Stimulated activated naive CD4-positive, alpha-beta T cell (primary cell): ENCODE results near the gene RAP1GAP.

ENCODE experiments used
- DNase-seq, 6 experiments: peaks; one replicate each; lab custom pipeline; 2025; lab: John Stamatoyannopoulos, UW

The RAP1GAP gene

DNA sequence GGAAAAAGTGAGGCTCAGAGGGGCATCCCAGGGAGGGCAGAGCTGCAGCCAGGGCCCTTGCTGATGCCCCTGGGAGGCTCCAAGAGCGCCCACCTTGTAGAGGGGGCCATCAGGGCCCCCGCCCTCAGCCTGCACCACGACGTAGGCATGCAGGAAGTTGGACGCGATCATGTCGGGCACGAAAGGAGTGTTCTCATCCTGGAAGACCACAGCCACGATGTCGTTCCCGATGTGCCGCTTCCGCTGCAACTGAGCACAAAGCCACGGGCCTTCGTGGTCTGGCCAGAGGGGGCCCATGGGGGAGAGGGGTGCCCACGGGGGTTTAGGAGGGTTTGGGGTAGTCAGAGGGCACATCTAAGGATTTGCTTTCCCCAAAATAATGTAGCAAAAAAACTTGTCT, 59.1 kb downstream of the RAP1GAP start:
- no peak for DNase-seq

DNA sequence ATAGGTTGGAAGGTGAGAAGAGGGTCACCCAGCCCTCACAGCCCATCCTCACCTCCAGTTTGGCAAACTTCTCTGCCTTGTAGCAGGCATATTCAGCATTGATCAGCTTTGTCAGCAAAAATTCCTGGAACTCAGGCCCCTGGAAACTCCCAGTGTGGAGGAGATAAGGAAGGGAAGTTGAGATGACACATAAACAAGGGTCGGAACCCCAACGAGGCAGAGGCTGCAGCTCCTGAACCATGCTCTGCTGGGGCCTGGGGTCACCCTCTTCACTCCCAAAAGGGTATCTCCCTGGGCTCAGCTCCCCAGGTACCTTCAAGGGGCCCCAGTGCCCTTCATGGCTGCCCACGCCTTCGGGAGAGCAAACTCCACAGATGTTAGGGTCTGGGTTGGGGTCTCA, 60.4 kb downstream of the RAP1GAP start:
- no peak for DNase-seq

DNA sequence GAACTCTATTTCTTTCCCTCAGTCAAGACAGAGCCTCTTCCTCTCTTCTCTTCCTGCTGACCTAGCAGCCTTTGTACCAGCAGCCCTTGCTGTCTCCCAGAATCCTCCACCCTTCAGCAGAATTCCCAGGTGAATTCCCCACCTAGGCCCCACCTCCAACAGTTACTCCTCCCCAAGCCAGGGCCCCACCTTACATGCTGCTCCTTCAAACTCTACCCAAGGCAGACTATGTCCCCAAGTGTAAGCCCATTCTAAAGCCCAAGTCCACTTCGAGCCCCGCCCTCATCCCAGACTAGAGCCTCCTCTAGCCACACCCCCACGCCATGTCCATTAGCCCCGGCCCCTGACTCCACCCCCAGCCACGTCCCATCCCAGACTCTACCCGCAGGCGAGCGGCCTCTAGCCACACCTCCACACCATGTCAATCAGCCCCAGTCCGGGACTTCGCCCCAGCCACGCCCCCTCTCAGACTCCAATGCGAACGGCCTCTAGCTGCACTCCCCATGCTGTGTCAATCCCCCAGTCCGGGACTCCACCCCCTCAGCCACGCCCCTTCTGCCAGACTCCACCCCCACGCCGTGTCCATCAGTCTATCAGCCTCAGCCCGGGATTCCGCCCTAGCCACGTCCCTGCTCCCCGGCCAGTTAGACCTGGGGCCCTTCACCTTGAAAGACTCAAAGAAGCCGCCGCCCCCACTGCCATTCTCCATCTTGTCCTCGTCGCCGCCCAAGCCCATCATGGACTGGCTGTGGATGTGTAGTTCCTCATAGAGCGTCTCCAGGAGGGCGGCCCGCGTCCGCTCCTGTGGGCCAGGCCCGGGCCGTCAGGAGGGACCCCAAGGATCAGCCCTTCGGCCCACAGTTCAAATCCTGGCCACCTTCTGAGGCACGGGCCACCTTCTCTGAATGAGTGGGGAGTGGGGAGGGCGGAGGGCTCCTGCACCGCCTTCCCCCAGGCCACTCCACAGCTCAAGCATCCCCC, 61.3 kb downstream of the RAP1GAP start:
- peak in 1 of 6 experiments; percentile 3 for DNase-seq

DNA sequence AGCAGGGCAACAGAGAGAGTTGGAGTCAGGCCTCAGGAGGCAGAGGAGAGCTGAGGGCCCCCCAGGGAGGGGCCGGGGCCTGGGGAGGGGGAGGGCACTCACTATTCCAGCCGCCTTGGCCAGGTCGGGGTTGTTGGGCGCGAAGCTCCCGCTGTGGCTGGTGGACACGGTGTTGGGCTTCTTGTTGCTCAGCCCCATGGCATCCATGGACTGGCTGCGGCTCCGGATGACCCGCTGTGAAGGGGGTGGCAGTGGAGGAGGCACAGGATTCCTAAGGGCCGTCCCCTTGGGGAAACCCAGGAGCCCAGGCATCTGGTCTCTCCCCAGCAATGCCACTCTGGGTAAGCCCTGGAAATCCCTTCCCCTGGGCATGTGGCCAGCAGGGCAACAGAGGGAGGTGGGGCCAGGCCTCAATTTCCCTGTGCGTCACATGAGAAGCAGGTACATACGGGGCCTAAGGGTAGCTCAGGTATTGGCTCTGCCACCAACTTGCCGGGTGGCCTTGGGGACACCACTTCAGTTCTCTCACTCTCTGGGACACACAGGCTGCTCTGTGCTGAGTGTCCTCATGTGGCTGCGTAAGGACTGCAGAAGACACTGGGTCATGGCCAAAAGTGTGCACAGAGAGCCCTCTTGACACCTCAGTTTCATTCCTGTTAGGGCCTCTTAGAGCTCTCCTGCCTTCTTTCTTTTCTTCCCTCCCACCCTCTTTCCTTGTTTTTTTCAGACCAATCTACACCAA, 63.0 kb downstream of the RAP1GAP start:
- DNase-seq = no peak

DNA sequence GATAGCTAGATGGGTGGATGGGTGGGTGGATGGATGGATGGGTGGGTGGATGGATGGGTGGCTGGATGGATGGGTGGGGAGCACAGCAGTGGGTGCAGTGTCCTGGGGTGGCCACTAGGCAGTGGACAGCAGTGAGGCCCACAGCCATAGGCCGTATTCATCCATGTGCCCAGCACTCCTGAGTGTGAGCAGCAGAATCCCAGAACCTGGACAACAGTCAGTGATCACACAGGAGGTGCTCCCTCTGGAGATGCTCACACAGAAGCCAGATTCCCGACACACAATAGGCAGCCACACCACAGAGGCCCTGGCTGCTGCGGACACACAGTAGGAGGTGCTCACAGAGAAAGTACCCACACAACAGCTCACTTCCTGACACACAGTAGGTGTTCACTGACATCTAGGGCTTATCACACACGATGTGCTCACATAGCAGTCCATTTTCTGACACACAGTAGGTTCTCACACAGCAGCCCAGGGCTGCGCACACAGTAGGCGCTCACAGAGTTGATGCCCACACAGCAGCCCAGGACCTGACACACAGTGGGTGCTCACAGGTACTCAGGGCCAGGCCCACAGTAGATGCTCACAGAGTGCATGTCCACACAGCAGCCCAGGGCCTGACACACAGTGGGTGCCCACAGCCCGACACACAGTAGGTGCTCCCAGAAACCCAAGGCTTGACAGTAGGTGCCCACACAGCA, 64.0 kb downstream of the RAP1GAP start:
- no peak for DNase-seq

DNA sequence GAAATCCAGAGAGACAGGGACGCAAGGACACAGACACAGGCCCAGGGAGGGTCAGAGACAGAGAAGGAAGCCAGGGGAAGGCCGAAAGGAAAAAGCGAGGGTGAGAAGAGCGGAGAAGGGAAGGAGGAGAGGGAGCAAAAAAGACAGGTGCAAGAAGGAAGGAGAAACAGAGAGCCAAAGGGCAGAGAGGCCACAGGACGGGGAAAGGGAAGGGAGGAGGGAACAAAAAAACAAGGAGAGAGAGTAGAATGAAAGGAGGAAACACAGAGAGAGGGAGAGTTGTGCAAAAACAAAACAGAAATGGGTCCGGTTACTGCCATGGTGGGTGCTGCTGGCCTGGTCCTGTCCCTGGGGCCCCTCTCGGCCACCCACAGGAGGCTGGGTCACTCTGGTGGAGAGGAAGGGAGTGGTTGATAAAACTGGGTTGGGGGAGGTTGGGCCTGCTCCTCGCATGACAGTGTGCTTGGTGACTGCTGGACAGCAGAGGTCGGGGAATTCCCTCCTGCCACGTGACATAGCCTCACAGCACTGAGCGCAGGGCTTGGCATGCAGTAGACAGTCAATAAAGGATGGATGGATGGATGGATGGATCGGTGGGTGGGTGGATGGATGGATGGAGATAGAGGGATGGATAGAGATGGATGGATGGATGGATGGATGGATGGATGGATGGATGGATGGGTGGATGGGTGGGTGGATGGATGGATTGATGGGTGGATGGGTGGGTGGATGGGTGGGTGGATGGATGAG, 64.8 kb downstream of the RAP1GAP start:
- no peak for DNase-seq

DNA sequence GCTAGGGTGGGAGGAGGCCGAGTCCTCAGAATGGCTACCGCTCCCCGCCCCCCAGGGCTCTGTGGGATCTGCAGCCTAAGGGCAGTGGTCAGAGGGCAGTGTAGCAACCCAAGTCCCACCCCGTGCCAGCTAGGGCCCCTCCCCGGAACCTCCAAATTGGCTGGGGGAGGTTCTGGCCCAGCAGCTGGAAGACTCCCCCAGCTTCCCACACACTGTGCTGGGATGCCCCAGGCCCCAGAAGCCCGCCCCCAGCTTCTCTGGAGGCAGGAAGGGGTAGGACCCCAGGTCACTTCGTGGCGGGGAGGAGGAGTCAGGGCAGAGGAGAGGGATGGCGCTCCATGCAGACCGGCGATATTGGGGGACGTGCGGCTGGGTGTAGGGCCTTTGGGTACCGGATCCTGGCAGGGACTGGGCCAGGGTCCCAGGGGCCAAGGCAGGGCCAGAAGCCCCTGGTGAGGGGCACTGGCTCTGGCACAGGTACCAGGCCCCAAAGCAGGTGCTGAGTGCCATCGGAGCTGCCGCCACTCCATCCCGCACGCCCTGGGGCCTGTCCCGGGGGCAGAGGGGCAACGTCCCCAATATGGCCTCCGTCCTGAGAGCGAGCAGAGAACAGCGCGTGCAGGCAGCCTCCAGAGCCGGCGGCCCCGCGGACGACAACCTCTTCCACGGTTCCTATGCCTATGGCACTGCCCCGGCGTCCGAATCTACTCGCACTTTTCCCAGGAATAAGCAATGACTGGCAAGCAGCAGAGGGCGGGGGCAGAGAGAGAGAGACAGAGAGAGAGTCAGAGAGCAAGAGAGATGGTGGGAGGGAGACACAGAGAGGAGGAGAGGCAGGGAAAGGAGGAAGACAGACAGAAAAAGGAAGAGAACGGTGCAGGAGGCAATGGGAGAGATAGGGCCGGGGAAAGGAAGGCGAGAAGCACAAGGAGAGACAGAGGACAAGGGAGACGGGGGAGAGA, 65.7 kb downstream of the RAP1GAP start:
- no peak for DNase-seq

DNA sequence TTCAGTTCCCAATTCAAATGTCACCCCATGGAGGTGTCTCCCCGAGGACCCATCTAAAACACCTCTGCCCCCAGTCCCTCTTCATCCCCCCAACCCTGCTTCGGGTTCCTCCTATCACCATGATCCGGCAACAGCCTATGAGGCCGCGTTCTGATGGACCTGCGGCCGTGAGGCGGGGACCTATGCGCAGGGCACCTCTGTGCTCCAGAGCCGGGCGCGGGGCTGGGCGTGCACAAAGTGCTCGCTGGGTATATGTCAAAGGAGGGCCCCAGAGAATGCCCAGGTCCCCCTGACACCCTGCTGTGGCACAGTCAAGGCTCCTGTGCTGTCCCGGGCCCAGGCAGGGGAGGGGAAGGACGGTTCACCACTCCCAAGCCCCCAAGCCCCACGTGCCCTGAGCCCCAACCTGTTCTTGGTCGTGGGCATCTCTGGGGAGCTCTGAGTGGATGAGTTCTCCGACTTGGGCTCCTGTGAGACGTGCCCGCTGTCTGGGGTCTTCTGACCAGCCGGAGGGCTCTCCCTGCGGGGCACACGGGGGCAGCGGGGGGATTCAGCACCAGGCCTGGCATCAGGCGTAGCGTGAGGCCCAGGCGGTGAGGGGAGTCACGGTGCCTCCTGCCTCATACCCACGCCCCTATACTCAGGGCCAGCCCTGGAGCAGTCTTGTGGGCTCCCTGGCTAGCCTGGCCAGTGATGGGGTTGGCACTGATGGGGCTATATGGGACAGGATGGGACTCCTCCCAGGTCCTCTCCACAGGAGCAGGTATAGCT, 67.7 kb downstream of the RAP1GAP start:
- DNase-seq = no peak

DNA sequence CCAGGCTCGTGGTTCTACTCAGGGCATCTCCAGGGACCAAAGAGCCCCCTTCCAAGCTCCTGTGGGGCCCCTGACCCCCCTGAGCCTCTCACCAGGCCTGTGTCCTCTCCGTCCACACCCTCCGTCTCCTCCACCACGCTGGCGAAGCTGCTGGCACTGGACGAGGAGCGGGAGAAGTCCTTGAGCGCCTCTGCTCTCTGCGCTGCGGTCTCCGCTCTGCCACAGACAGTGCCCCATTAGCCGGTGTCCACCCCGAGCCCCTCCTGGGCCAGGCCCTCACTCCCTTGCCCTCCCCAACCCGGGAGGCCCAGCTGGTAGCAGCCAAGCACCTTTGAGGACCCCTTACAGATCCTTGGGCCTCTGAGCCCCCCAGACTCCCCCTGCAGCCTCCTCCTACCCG, 69.8 kb downstream of the RAP1GAP start:
- no peak for DNase-seq

DNA sequence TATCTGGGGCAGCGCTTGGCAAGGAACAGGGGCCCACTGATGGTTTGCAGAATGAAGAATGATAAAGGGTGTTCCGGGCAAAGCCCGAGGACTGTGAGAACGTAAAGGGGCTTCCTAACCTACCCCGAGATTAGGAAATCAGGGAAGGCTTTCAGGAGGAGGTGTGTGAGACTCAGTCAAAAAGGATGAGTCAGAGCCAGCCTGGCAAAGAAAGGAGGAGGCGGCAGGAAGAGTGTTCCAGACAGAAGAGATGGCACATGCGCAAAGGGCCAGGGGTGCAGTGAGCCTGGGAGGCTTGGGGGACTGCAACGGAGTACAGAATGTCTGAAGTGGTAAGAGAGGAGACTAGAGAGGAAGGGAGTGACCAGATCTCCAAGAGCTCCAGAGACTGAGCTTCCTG, 70.3 kb downstream of the RAP1GAP start:
- no peak for DNase-seq

DNA sequence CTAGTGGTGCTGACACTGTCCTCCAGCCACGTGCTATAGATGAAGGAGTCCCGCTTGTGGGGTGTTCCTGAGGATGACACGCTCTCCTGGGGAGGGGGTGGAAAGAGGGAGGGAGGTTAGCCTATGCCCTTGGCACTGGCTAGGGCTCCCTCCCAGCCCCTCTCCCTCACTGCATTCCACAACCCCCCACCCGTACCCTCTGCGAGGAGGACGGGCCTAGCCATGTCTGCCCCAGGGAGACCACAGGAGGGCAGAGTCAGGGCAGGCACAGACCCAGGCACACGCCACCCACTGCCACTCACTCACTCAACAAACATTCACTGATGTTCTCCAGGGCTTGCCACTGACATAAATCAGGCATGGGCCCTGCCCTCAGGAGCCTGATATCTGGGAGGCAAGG, 70.7 kb downstream of the RAP1GAP start:
- DNase-seq = no peak

DNA sequence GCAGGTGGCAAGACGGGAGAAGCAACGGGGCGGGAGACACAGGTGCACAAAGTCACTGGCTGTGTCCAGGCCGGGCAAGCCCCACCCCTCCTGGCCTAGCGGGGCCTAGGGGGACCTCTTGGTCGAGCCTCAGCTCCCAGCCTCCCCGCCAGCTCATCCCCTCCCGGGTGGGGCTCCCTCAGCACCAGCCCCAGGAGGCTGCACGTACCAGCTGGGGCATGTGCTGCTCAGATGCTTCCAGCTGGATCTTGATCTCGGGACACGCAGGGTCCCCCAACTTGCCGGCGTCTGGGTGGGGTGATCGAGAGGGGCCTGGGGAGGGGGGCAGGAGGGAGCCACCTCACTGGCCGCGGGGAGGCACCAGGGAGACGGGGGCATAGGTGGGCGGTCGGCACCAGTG, 71.4 kb downstream of the RAP1GAP start:
- DNase-seq = no peak

DNA sequence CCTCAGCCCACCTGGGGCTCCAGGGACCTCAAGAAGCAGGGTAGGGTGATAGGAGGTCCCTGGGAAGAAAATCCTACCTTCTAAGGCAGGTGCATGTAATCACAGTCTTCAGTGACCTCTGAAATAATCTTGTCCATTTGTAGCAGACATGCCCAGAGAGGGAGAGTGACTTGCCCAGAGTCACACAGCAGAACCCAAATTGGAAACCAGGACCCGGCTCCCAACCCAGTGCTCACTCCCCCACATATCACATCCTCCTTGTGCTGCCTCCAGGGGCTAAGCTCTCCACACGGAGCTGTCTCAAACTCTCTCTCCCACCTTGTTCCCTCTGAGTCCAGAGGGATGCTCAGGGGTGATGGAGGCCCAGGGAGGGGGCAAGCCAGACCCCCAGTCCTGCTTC, 72.5 kb downstream of the RAP1GAP start:
- no peak for DNase-seq

DNA sequence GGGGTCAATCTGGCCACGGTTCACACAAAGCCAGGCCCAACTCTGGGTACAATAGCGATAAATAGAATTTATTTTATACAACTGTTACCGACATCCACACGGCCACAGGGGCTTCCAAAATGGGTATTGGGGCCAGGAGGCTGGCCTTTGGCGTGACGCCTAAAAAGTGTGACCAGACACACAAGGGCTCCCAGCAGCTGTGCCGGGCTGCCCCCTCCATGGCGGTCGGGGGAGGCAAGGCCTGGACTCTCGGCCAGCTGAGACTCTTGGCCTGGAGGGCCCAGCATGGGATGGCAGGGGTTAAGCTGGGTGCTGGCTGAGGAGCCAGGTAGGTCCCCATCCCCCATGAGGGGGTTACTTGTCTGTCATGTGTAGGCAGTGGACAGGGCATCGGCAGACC, 73.0 kb downstream of the RAP1GAP start:
- DNase-seq = no peak

DNA sequence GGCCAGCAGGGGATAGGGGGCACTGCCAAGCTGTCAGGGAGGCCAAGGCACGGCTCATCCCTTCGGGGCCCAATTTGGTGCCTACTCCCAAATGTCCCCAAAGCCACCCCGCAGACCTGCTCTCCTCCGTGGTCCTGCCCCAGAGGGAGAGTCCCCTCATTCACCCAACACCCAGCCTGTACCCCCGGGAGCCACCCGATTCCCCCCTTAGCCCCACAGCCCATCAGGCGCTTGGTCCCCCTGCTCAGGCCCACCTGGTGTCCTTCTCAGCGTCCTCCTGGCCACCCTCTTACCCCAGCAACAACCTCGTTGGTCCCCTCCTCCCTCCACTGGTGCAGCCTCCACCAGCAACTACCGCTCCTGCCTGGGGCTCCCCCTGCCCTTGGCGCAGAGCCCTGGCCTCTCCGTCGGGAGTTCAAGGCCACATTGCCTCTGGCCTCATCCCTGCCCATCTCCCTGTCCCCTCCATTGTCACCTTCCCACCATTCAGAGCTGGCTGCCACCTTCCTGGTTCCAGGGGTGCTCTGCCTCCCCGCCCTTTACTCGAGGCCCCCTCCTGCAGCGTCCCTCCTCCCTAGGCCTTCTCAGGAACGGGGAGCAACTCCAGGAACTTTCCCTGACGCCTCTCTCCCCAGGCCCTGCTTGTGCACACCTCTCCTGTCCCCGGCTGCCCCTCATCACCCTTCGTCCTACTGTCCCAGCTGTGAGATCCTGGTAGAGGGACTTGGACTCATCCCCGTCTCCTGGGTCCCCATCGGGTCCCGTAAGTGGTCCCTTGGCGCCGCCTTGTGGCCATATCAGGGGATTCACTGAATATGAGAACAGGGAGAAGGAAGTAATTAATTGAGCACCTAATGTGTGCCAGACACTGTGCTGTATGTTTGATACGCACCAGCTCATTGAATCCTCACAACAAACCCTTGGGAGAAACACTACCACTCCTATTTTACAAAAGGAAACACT, 73.9 kb downstream of the RAP1GAP start:
- peak in 1 of 6 experiments; percentile 21 for DNase-seq

DNA sequence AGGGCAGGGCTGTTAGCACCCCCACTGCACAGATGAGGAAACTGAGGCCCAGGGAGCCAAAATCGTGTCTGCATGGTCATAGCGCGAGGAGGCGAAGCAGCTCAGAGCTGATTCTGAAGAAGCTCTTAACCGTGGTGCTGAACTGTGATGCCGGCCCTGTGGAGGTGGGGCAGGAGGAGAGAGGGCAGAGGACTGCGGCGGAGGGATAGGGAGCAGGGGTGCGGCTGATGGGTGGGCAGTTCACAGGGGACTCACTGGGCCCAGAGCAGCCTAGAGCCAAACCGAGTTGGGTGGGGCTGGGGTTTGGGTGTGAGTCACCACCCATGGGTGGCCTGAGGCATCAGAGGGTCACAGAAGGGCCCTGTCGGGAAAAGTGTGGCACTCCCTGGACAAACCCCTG, 74.7 kb downstream of the RAP1GAP start:
- DNase-seq = no peak

DNA sequence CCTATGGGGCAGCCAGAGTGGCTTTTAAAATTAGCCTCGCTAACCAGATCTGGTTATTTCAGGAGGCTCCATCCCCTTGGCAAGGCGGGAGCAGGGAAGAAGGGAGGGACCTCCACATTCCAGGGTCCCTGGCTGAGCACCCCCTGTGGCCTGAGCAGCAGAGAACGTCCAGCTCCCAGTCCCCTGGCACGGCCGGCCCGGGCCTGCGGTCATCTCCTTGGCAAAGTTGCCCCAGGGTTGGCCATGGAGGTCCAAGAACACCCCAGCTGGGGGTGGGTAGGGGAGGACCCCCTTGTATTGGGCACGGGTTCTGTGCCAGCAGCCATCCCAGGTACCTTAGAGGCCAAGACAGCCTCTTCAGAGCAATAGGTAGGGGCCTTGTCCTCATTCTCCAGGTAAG, 75.9 kb downstream of the RAP1GAP start:
- no peak for DNase-seq

DNA sequence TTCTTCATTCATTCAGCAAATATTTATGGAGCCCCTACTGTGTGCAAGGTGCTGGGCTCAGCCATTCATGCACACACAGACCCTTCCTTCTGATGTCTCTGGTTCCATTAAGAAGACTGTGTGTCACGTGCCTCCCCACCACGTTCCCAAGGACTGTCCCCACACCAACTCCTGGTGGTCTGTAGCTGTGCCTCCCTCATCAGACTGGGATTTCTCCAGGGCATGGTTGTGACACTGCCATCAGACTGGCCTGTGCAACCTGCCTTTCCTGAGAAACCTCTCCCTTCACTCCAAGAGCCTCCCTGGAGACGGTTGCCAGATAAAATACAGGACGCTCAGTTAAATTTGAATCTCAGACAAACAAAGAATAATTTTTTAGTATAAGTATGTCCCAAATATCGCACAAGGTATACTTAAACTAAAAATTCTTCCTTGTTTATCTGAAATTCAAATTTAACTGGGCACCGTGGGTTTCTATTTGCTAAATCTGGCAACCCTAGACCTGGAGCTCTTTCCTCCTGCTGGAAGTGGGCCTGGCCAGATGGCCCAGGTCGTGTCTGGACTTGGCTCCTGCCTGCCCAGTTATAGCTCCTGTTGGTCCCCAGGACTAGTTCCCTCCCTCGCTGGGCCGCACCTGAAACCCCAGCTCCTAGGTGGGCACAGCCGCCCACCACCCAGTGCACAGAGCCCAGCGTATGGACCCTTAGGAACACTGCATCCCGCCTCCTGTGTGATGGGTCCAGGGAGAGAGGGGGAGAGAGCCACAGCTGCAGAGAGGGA, 76.9 kb downstream of the RAP1GAP start:
- DNase-seq = no peak
